WTC11 (cell line): Measurements from ENCODE around the gene PCID2. TPM values are rescaled to one million over a fixed set of nuclear protein-coding genes. Genes with fewer than 3 reads are reported as not detected.
A peak's percentile ranks its signal among the peaks of the same experiment; 100 is the strongest.

Experiments
- ATAC-seq: fragments of 200-7000 bp; cut with Tn5 transposase; 2 replicates; pipeline ENCODE4 v1.10.0; 2021; ENCODE audit warnings: mild to moderate bottlenecking, moderate library complexity
- CTCF ChIA-PET: fragments of 300-600 bp; sonication (Branson Sonifier 250); formaldehyde crosslinking; loops from one replicate; lab custom pipeline; 2021; ENCODE audit warnings: antibody characterized with exemption; lab: Charles Lee
- POLR2A ChIA-PET: fragments of 350-600 bp; sonication (Branson Sonifier 250); formaldehyde crosslinking; loops from one replicate; lab custom pipeline; 2021; ENCODE audit warnings: antibody characterized with exemption; lab: Charles Lee
- DNase-seq: peaks from one replicate; pipeline ENCODE4 v3.0.0; 2021; ENCODE audit warnings: low spot score
- H3K27ac Mint-ChIP-seq: 2 replicates; pipeline ENCODE4 v1.8.0; 2021; ENCODE audit warnings: mixed read lengths
- H3K27me3 Mint-ChIP-seq: 2 replicates; pipeline ENCODE4 v1.8.0; 2021; ENCODE audit warnings: low read depth, mild to moderate bottlenecking, moderate library complexity, mixed read lengths
- H3K36me3 Mint-ChIP-seq: 2 replicates; pipeline ENCODE4 v1.8.0; 2021; ENCODE audit warnings: mixed read lengths
- H3K4me1 Mint-ChIP-seq: 2 replicates; pipeline ENCODE4 v1.8.0; 2022; ENCODE audit warnings: mixed read lengths
- H3K4me3 Mint-ChIP-seq: 2 replicates; pipeline ENCODE4 v1.8.0; 2021; ENCODE audit warnings: mild to moderate bottlenecking, moderate library complexity, mixed read lengths
- H3K9me3 Mint-ChIP-seq: 2 replicates; pipeline ENCODE4 v1.8.0; 2021; ENCODE audit warnings: mixed read lengths
- ATF1 ChIP-seq: sonication (generic); formaldehyde crosslinking; IDR thresholded peaks from 2 replicates; pipeline ENCODE4 v1.8.1; 2023; ENCODE audit warnings: mild to moderate bottlenecking, moderate library complexity, missing genetic modification reagents
- CDX4 ChIP-seq: fragments of 250-450 bp; sonication (Bioruptor Pico); IDR thresholded peaks from 2 replicates; pipeline ENCODE4 v1.9.0; 2021; ENCODE audit warnings: moderate library complexity, mild to moderate bottlenecking, inconsistent platforms, borderline replicate concordance
- EMX1 ChIP-seq: fragments of 250-450 bp; sonication (Bioruptor Pico); IDR thresholded peaks from 2 replicates; pipeline ENCODE4 v1.8.0; 2021; ENCODE audit warnings: mild to moderate bottlenecking
- ERG ChIP-seq: fragments of 250-450 bp; sonication (Bioruptor Pico); IDR thresholded peaks from 2 replicates; pipeline ENCODE4 v1.8.0; 2021; ENCODE audit warnings: mild to moderate bottlenecking
- STAT6 ChIP-seq: sonication (generic); formaldehyde crosslinking; conservative IDR thresholded peaks from 2 replicates; pipeline ENCODE4 v1.8.1; 2023; ENCODE audit warnings: mild to moderate bottlenecking, low read depth, missing genetic modification reagents, moderate library complexity
- ZNF121 ChIP-seq: sonication (generic); formaldehyde crosslinking; IDR thresholded peaks from 2 replicates; pipeline ENCODE4 v1.8.0; 2023; ENCODE audit warnings: missing genetic modification reagents
- ZNF425 ChIP-seq: fragments of 250-450 bp; sonication (Bioruptor Pico); conservative IDR thresholded peaks from 2 replicates; pipeline ENCODE4 v1.9.0; 2021; ENCODE audit warnings: mild to moderate bottlenecking
- ZNF512 ChIP-seq: sonication (generic); formaldehyde crosslinking; IDR thresholded peaks from 2 replicates; pipeline ENCODE4 v1.8.1; 2022; ENCODE audit warnings: missing genetic modification reagents, borderline replicate concordance
- total RNA-seq: library from RNA; stranded (reverse); gene quantifications from 3 replicates; pipeline ENCODE4 v1.2.3, GENCODE V29; 2021
- TF ChIP-seq, protein P1 (sequence below): sonication (generic); formaldehyde crosslinking; IDR thresholded peaks from 2 replicates; pipeline ENCODE4 v1.8.1; 2023; ENCODE audit warnings: mild to moderate bottlenecking, missing genetic modification reagents, moderate library complexity
- TF ChIP-seq, protein P2 (sequence below): sonication (generic); formaldehyde crosslinking; IDR thresholded peaks from 2 replicates; pipeline ENCODE4 v1.8.1; 2022; ENCODE audit warnings: mild to moderate bottlenecking, missing genetic modification reagents, moderate library complexity, borderline replicate concordance

Gene PCID2
- total RNA-seq, 1 experiment from 2014 or later = 69.4 TPM

DNA sequence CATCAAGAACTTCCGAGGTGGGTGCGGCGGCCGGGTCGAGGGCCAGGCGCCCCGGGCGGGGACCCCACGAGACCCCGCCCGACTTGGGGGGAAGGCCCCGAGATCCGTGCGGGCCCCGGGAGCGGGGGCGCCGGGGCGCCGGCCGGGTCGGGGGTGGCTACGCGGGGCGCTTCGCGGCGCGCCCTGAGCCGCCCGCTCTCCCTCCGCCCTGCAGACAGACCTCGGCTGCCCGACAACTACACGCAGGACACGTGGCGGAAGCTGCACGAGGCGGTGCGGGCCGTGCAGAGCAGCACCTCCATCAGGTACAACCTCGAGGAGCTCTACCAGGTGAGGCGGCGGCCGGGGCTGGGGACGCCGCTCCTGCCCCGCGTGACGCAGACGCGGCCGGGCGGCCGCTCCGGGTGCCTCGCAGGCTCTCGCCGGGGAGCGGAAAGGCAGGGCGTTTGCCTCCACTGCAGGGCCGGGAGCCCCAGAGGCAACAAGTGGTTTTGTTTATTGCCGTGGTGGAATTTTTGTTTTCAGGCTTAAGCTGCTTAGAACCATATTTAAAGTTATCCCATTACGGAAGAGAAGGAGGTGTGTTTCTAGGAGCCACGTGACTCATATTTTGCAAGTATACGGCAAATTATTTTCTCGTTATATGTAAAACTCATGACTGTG, 1.4 kb upstream of the PCID2 start (continued):
- TF ChIP-seq ZNF425 (CRISPR knock-in tag) (no peak), ATF1 (peak; percentile 60; the same call in 1 of the 2 replicates), EMX1 (CRISPR knock-in tag) (no peak), ZNF512 (CRISPR knock-in tag) (peak; percentile 43; the same call in 1 of the 2 replicates), ERG (no peak), CDX4 (no peak), ZNF121 (CRISPR knock-in tag) (0 out of 2 replicates have a peak, but pooled peaks have one; percentile 45)
- TF ChIP-seq, protein P1, sequence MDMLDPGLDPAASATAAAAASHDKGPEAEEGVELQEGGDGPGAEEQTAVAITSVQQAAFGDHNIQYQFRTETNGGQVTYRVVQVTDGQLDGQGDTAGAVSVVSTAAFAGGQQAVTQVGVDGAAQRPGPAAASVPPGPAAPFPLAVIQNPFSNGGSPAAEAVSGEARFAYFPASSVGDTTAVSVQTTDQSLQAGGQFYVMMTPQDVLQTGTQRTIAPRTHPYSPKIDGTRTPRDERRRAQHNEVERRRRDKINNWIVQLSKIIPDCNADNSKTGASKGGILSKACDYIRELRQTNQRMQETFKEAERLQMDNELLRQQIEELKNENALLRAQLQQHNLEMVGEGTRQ (CRISPR knock-in tag) = peak; percentile 64
- TF ChIP-seq, protein P2, sequence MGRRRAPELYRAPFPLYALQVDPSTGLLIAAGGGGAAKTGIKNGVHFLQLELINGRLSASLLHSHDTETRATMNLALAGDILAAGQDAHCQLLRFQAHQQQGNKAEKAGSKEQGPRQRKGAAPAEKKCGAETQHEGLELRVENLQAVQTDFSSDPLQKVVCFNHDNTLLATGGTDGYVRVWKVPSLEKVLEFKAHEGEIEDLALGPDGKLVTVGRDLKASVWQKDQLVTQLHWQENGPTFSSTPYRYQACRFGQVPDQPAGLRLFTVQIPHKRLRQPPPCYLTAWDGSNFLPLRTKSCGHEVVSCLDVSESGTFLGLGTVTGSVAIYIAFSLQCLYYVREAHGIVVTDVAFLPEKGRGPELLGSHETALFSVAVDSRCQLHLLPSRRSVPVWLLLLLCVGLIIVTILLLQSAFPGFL (CRISPR knock-in tag) = 0 out of 2 replicates have a peak, but pooled peaks have one; percentile 44

- CTCF ChIA-PET = interaction anchor here (1.0 to 1.6 kb wide), 4 partner anchors 29 to 353 kb away, joined by 3 to 7 read pairs (median 4); no protein-coding TSS in a partner anchor
- peak within 1 kb of the TSS; percentile 80; the same call in 1 of the 2 replicates for H3K27ac Mint-ChIP-seq
Measured at GRCh38 chr13:113209336-113209758, 878 bp upstream of the PCID2 start, which contains the start of gene CUL4A. Gene CUL4A (plus strand): TSS chr13:113209613. CDS start chr13:113209628, 15 bp downstream.

More at GRCh38 chr13:113209336-113209758, 878 bp upstream of the PCID2 start, which contains the start of gene CUL4A:
- ATAC-seq (peak; percentile 50), DNase-seq (peak; percentile 78)
- TF ChIP-seq STAT6 (CRISPR knock-in tag) = 0 out of 2 replicates have a peak, but pooled peaks have one; percentile 1
- TF ChIP-seq EMX1 (CRISPR knock-in tag) = no peak
- POLR2A ChIA-PET = interaction anchor here (1.0 to 1.5 kb wide), 3 partner anchors 10 to 23 kb away, joined by 3 read pairs; no protein-coding TSS in a partner anchor
- Mint-ChIP-seq H3K9me3 (no peaks in the 10 kb centered on the region), H3K4me1 (peaks cover 51% of the 10 kb centered on the region), H3K36me3 (peaks cover 32% of the 10 kb centered on the region; the same call in 1 of the 2 replicates), H3K4me3 (peak within 1 kb of the TSS; percentile 93), H3K27me3 (no peaks in the 10 kb centered on the region)
